ENCODE results near the gene FDPS. TPM values are rescaled to one million over a fixed set of nuclear protein-coding genes. Genes with fewer than 3 reads are reported as not detected.
"Not testable (repeated sequence)": the region's sequence is repeated elsewhere in the genome, so short reads cannot be mapped to it uniquely, and the experiment has no call there.

FDPS gene
- total RNA-seq, 1 donor from 2014 or later = 269 TPM

DNA sequence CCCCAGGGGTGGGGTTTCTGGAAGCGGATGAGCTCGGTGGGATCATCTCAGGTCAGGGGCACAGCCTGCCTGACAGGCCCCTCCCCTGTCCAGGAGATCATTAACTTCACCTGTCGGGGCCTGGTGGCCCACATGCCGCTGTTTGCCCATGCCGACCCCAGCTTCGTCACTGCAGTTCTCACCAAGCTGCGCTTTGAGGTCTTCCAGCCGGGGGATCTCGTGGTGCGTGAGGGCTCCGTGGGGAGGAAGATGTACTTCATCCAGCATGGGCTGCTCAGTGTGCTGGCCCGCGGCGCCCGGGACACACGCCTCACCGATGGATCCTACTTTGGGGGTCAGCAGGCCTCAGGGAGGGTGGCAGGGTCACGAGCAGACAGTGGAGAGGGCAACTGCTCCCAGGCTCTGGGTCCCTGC lies 23.0 kb upstream of the FDPS start:
- DNase-seq (ENCODE audit: low spot score) = no peak

DNA sequence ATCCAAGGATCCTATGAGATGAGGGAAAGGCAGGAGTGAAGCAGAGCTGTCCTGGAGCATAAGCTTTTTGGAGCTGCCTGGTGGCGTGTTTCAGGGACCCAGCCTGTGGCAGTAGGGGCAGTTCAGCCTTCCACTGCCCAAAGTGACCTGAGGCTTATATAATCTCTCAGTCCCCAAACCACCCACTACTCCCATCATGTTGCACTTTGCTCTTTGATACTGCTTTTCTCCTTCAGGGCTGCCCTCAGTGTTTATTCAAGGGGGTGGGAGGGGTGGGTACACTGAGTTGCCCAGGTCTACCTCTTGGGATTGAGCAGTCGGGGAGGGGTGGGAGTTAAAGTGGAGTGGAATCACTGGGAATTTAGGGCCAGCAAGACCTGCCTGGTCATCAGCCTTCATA lies 22.1 kb upstream of the FDPS start:
- no peak for DNase-seq (ENCODE audit: low spot score)

DNA sequence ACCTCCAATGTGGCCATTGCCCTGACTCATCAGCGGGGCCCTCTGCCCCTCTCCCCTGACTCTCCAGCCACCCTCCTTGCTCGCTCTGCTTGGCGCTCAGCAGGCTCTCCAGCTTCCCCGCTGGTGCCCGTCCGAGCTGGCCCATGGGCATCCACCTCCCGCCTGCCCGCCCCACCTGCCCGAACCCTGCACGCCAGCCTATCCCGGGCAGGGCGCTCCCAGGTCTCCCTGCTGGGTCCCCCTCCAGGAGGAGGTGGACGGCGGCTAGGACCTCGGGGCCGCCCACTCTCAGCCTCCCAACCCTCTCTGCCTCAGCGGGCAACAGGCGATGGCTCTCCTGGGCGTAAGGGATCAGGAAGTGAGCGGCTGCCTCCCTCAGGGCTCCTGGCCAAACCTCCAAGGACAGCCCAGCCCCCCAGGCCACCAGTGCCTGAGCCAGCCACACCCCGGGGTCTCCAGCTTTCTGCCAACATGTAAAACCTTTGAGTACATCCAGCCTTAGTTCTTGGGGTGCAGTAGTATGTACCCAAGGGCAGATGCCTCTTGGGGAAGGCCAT lies 20.6 kb upstream of the FDPS start:
- no peak for DNase-seq (ENCODE audit: low spot score)

DNA sequence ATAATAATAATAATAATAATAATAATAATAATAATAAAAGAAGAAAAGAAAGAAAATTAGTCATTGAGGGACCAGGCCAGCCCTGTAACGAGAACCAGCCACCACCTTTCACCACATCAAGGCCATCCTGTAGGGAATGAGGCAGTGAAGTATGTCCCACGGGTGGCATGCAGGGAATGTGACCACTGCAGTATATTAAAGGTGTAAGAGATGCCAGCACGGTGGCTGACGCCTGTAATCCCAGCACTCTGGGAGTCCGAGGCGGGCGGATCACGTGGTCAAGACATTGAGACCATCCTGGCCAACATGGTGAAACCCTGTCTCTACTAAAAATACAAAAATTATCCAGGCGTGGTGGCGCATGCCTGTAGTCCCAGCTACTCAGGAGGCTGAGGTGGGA lies 17.7 kb upstream of the FDPS start:
- not testable (repeated sequence) for DNase-seq (ENCODE audit: low spot score)

DNA sequence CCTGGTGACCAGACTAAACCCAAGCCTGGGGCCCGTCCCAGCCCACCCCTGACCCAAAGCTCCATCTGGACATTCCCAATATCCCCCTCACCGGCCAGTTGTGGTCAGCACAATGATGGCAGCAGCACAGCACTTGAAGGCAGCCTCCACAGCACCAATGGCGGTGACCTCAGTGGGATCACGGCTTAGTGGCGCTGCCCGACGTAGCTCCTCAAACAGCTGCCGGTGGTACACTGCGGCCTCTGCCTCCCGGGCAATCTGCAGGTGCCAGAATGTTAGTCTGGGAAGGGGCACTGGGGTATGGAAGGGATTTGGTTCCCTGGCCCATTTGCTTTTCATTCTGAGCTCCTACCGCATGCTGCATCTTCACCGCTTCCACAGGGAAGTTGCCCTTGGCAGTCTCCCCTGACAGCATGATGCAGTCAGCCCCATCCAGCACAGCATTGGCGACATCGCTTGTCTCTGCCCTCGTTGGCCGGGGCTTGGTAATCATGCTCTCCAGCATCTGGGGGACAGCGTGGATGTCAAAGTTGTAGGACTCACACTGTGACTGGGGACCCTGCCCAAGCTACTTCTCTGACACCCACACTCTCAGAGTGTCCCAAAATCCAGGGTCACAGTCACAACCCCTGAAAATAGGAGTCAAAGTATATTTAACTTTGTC lies 15.4 kb upstream of the FDPS start:
- no peak for DNase-seq (ENCODE audit: low spot score)

DNA sequence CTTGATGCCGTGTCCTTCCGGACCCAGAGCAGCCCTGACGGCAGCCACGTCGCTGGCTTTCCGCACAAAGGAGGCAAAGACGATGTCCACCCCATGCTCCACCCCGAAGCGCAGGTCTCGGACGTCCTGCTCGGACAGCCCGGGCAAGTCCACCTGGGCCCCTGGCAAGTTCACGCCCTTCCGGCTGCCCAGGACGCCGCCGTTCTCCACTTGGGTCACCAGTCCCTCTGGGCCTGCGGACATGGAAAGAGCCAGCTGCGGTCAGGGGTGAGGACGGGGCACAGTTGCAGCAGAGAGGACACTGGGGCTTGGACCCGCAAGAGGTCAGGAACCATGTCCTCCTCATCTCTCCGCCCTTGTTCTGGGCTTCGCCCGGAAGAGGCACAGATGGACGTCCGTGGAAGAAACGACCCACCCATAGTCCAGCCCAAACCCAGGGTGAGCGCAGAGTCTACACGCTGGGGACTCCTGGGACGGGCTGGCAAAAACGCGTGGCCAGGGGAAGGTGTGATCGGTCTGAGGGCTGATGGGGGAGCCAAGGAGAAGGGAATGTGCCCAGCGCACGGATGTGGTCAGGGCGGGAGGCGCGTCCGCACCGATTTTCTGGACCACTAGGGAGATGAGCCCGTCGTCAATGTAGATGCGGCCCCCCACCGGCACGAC lies 14.0 kb upstream of the FDPS start:
- no peak for DNase-seq (ENCODE audit: low spot score)

DNA sequence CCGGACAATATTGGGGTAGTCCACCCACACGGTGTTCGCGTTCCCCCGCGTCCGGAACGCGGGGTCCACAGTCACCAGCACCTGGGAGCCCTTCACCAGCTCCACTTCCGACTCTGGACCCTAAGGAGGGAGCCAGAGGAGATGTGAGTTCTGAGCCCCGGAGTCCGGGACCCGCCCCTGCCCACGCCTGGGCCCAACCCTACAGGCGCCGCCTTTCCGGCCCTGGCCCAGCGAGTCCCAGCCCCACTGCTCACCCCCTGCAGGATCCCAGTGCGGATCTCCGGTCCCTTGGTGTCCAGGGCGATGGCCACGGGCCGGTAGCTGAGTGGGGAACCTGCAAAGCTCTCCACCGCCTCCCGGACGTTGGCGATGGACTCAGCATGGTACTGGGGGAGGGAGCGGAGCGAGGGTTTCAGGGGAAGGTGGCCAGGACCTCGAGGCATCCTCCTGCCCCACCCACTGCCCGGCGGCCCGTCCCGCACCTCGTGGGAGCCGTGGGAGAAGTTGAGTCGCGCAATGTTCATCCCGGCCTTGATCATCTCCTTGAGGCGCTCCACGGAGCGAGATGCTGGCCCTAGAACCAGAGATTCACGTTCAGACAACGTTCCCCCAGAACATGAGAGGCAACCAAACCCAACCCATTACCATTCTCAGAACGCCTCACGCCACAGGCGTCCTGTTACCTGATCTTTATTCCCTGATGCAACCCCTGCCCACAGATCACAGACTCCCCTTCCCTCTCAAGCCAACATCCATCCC lies 13.3 kb upstream of the FDPS start:
- DNase-seq (ENCODE audit: low spot score) = no peak

DNA sequence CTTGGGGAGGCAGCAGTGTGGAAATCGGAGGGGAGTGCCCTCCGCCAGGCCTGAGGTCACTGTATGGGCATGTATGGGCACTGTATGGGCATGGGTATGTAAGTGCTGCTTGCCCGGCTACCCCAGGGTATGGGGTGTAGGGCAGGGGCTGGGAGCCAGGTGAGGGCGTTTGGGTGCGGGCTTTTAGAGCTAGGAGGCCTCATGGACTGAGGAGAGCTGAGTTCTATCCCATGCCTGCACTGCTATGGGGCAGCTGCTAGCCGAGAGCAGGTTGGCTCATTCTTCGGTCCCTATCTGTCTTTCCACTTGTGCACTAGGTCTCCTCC lies 12.8 kb upstream of the FDPS start:
- DNase-seq (ENCODE audit: low spot score) = no peak

DNA sequence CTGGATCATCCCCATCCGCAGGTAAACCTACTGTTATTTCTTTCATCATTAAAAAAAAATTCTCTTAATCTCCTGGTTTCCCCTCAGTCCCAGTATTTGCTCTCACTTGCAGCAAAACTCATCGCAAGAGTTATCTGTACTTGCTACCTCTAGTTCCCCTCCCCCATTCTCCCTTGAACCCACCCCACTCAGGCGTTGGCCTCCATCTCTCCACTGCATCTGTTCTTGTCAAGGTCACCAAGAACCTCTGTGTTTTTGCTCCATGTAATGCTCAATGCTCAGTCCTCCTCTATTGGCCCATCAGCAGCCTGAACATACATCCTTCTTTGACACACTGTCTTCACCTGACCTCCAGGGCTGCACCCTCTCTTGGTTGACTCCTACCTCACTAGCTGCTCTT lies 12.0 kb upstream of the FDPS start:
- no peak for DNase-seq (ENCODE audit: low spot score)

DNA sequence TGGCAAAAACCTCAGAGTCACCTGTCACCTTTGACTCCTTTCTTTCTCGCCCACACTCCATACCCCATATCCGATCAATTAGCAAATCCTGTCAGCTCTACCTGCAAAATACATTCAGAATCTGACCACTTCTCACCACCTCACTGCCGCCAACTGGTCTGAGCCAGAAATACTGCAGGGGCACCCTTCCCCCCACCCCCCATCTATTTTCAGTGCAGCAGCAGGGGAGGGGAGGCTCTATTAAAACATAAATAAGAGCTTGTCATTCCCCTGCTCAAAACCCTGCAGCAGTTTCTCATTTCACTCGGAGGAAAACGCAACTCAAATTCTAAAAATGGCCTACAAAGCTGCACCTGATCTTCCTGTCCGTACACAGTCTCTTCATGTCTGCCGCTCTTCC lies 11.3 kb upstream of the FDPS start:
- no peak for DNase-seq (ENCODE audit: low spot score)

DNA sequence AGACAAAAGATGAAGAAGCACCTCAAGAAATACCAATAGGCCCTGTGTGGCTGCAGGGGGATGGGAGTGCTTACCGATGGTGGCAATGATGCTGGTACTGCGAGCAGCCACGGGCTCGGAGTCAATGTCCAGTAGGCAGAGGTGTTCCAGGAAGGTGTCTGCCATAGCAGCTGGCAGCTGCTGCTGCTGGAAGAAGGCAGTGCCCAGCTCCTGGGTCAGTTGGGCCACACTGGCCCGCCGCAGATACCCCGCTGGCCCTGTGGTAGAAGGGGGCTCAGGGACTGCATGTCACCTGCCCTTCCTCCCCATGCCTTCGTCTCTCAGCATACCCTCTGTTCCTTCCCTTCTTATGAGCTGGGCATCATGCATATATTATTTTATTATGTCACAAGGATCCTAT lies 8.6 kb upstream of the FDPS start:
- no peak for DNase-seq (ENCODE audit: low spot score)

DNA sequence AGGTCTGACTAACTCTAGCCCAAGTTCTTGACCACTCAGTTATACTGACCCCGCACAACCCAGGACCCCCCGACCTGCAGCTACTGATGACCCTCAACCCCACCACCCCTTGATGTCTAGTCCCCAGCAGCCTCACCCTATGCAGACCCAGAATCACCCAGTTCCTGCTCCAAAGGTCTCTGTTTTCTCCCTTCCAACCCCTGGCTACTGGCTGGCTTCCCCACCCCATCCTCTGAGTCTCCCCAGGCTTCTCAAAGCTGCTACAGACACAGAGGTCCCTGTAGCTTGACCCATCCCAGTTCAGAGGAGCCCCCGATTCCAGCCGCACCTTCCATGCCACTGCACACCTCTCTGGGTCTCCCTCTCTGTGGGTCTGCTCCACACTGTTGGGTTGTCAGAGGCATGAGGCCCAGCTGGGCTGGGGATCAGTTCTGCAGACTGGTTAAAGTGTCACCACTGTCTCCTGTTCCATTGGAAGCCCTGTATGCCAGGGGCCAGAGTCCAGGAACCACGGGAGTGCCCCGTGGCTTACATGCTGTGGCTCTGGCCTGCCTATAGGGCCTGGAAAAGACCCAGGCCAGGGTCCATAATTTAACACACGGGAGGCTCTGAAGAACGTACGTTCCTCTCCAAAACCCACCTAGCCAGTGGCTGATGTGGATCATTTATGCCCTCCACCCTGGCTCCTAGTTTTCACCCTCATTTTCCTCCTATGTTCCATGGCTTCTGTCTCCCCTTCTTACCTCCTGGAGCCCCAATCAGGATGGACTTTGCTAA lies 7.9 kb upstream of the FDPS start:
- DNase-seq (ENCODE audit: low spot score) = peak; percentile 58

DNA sequence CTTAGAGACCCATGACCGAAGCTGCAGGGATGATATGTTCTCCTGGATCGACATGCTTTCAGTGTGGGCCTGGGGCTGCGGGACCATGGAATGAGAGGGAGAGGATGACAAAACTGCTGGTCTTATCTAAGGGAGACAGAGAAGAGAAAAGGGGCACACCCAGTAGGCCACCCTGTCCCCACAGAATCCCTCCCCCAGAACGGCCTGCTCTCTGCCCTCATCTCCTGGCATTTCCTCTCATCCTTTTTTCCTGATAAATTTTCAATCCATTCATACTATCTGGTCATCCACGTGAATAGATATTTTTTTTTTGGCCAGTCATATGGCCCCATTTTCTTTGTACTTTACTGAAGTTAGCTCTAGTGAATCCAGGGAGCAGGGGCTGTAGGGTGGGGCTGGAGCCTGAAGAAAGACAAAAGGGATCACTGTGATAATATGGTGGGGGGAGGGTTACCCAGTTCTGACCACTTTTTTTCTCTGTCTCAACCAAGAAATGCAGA lies 7.3 kb upstream of the FDPS start, which contains the start of gene PKLR:
Gene PKLR (minus strand): TSS at position 97 of the 500 bp plus-strand sequence. CDS start 43 bp downstream, at position 54.
- no peak for DNase-seq (ENCODE audit: low spot score)

DNA sequence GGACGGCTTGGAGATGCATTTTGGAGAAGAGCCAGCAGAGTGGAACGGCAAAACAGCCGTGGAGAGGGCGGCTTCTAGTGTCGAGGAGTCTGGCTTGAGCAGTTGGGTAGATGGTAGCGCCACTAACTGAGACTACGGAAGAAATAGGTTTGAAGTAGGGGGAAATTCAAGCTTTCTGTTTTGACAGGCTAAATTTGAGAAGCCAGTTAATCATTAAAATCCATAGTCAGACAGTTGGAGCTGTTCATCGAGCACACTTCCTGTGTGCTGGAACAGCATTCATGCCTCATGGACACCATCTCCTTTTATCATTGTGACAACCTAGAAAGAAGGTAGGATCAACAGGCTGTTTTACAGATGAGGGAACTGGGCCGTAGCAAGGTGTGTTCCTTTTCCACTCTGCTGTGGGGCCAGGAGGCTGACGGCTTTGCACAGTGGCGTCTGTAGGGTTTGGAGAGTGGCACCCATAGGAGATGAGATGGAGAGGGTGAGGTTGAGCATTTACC lies 4.1 kb upstream of the FDPS start:
- no peak for DNase-seq (ENCODE audit: low spot score)

DNA sequence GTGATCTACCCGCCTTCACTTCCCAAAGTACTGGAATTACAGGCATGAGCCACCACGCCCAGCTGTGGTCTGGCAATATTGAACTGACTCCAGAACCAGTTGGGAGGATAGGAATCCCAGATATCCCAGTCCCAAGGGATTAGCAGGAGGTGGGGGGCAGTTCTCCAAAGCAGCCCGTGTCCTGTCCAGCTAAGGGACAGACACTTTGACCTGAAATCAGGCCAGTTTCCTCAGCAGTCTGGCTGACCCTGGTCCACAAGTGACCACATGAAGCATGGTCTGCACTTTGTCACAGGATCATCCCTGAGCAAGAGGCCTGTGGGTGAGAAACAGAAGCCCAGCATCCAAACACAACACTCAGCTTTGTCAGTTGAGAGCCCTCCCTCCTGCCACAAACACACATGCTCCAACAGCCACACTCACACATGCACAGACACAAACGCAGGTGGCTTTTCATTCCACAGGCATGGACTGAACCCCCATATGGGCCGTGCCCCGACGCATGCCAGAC lies 2.7 kb upstream of the FDPS start:
- DNase-seq (ENCODE audit: low spot score) = no peak

DNA sequence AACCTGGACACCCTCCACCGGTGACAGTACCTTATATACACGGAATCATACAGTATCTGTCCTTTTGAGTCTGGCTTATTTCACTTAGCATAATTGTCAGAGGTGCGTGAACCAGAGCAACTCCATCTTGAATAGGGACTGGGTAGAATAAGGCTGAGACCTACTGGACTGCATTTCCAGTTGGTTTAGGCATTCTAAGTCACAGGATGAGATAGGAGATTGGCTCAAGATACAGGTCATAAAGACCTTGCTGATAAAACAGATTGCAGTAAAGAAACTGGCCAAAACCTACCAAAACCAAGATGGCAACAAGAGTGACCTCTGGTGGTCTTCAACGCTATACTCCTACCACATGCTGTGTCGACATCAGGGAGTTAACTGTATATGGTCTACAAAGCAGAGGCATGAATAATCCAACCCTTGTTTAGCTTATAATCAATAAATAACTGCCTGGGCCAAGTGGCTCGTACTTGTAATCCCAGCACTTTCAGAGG lies 1.4 kb upstream of the FDPS start:
- DNase-seq (ENCODE audit: low spot score) = no peak

DNA sequence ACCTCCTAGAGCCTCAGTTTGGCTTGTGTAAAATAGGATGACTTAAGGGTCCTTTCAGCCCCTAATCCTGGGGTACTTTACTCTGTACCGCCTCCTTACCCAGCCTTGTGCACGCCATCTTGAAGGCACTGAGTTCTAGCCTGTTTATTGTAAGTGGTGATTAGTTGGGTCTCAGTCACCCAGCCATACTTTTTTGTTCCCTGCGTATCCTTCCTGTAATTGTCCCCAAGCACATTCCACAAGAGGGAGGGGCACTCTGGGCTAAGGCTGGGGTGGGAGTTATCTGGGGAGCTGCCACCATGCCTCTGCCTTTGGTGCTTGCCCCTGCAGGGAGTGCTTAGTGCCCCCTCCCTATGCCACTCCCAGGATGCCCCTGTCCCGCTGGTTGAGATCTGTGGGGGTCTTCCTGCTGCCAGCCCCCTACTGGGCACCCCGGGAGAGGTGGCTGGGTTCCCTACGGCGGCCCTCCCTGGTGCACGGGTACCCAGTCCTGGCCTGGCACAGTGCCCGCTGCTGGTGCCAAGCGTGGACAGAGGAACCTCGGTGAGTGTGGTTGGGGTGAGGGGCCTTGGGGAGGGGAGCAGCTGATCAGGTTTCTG lies 856 bp downstream of the FDPS start:
- DNase-seq (ENCODE audit: low spot score) = peak; percentile 42

DNA sequence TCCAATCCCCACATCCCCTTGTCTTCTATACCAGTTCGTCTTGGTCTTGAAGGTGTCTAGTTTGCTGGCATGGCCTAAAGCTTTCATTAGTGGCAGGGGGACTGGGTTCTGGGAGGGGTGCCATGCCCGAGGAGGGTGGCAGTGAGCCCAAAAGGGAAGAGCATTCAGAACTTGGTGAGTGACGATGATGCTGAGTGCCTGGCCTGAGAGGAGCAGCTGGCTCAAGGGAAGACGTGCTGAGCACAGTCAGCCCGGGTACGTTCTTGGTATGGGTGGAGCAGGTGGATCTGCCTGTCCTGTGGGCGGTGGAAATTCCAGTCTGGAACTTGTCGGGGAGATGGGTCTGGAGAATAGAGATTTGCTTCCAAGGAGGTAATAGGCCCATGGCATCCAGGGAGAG lies 4.6 kb downstream of the FDPS start:
- no peak for DNase-seq (ENCODE audit: low spot score)

DNA sequence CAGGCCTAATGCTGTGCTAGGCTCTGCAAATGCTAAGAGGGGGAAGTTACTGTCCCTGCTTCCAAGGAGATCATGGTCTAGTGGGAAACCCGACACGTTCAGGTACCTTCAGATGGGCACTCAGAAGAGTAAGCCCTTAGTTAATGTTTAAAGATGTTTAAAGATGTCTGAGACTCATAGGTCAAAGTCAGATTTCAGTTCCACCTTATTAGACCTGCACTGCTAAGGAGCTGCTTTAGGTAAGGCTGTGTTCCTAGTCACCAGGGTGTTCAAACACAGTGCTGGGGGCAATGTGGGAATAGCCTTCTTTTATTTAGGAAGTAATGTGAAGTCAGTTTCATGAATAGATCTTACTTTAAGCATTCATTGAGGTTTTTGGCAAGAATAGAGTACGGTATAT lies 8.3 kb downstream of the FDPS start:
- no peak for DNase-seq (ENCODE audit: low spot score)

DNA sequence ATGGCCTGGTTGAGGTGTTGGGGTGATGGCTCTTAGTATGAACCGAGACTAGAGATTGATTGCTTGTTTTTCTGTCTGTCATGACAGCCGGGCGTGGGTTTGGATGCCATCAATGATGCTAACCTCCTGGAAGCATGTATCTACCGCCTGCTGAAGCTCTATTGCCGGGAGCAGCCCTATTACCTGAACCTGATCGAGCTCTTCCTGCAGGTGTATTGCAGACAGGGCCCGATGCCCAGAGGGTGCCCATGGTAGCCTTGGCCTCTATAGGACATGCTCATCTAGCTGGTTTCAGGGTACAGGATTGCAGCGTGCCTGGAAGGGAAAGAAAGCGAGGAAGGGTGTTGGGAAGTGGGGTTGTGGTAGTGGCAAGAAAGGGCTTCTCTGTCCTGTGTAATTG lies 9.4 kb downstream of the FDPS start:
- DNase-seq (ENCODE audit: low spot score) = no peak

DNA sequence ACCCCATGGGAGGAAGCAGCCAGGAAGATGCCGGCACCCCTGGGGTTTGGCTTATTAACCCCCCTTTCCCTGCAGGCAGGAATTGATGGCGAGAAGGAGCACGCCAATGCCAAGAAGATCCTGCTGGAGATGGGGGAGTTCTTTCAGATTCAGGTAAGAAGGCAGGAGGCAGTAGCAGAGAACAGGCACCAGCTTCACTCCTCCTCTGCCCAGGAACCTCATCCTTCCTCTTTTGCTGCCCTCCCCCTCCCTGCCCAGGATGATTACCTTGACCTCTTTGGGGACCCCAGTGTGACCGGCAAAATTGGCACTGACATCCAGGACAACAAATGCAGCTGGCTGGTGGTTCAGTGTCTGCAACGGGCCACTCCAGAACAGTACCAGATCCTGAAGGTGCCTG lies 10.9 kb downstream of the FDPS start:
- no peak for DNase-seq (ENCODE audit: low spot score)
